Activated CD4-positive, alpha-beta T cell treated with anti-CD3 and anti-CD28 coated beads for 36 hours (primary cell): Measurements from ENCODE around the gene NEK6. TPM values are rescaled to one million over a fixed set of nuclear protein-coding genes. Genes with fewer than 3 reads are reported as not detected.

Experiments used
- ATAC-seq: fragments of 200-7000 bp; cut with Tn5 transposase; one replicate; pipeline ENCODE4 v1.10.0; 2021; ENCODE audit warnings: mild to moderate bottlenecking, moderate library complexity
- CTCF ChIA-PET: fragments of 350-600 bp; sonication (Branson Sonifier 250); formaldehyde crosslinking; loops from one replicate; lab custom pipeline; 2021; ENCODE audit warnings: antibody characterized with exemption; lab: Charles Lee
- POLR2A ChIA-PET: fragments of 350-600 bp; sonication (Branson Sonifier 250); formaldehyde crosslinking; loops from one replicate; lab custom pipeline; 2021; ENCODE audit warnings: antibody characterized with exemption, inconsistent platforms; lab: Charles Lee
- DNase-seq: peaks from one replicate; pipeline ENCODE4 v3.0.0-alpha.2; 2020
- H3K27ac Mint-ChIP-seq: one replicate; pipeline ENCODE4 v1.8.0; 2021; ENCODE audit warnings: mixed read lengths
- H3K27me3 Mint-ChIP-seq: one replicate; pipeline ENCODE4 v1.8.0; 2021; ENCODE audit warnings: mixed read lengths
- H3K36me3 Mint-ChIP-seq: one replicate; pipeline ENCODE4 v1.8.0; 2021; ENCODE audit warnings: low read depth, mixed read lengths
- H3K4me1 Mint-ChIP-seq: one replicate; pipeline ENCODE4 v1.8.0; 2021; ENCODE audit warnings: mixed read lengths
- H3K4me3 Mint-ChIP-seq: one replicate; pipeline ENCODE4 v1.8.0; 2021; ENCODE audit warnings: mild to moderate bottlenecking, moderate library complexity, mixed read lengths
- H3K9me3 Mint-ChIP-seq: one replicate; pipeline ENCODE4 v1.8.0; 2021; ENCODE audit warnings: low read depth, mixed read lengths
- intact Hi-C, 2 experiments: fragments of 100-400 bp; cut with DNase I in 1 of 2; cut with micrococcal nuclease in 1 of 2; formaldehyde crosslinking; loops; one replicate each; pipeline versions ENCODE4 v1.14.2 to v1.15.1; 2022 to 2024; cut with DNase I, micrococcal nuclease
- total RNA-seq, 2 experiments: library from RNA; stranded (reverse); gene quantifications; one replicate each; pipeline ENCODE4 v1.2.3, GENCODE V29; 2021

Gene NEK6
- total RNA-seq, 2 experiments from 2014 or later: 6.4 to 10.1 TPM

DNA sequence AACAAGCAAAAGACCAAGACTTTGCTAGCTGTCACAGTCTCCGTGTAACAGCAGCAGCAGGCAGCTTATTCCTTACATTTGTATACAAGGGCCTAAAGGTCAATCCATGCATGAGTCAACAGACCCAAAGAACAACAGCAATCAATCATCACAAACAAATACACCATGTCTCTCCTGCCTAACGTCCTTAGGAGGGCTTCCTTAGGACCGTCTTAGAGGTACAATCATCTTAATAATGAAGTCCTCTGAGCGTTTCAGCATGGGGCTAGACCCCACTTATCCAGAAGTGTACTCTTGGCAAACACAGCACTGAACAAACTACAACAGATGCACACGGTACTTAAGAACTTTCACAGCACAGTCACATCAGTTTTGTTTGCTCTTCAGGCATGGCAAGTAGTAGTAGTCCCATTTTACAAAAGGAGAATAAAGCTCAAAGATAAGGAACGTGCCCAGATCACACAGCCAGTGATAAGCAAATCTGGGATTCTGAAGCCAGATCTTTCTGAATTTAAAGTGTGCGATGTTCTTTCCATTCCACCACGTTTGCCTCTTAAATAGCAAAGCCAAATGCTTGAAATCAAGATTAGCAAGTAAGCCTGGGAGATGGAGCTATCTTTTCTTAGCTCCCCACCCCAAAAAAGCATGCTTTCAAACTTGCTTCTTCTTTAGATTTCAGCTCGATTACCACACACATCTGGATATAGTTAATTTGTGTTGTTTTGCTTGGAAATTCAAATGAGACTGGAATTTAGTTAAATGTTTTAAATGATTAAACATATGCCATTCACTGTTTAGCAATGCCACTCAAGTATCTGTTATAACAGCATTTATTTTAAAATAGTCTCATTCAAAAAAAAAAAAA is 133.3 kb downstream of the NEK6 start:
- peaks cover 6% of the 10 kb centered on the region for H3K36me3 Mint-ChIP-seq
- no peak for DNase-seq
- intact Hi-C loops: loop anchor here in 1 of 2 experiments (5.0 kb wide), 1 partner anchor 264 kb away; no protein-coding TSS in a partner anchor
- no peaks in the 10 kb centered on the region for H3K27me3 Mint-ChIP-seq
- no peaks in the 10 kb centered on the region for H3K9me3 Mint-ChIP-seq
- no peak overlapping the region for H3K4me3 Mint-ChIP-seq
- no peak for ATAC-seq
- ChIA-PET CTCF (interaction anchor here (0.5 to 2.8 kb wide), 6 partner anchors 9 to 1417 kb away, joined by 3 to 9 read pairs (median 4); no protein-coding TSS in a partner anchor), POLR2A (no interaction called here)
- no peak overlapping the region for H3K27ac Mint-ChIP-seq
- H3K4me1 Mint-ChIP-seq: peaks cover 69% of the 10 kb centered on the region

DNA sequence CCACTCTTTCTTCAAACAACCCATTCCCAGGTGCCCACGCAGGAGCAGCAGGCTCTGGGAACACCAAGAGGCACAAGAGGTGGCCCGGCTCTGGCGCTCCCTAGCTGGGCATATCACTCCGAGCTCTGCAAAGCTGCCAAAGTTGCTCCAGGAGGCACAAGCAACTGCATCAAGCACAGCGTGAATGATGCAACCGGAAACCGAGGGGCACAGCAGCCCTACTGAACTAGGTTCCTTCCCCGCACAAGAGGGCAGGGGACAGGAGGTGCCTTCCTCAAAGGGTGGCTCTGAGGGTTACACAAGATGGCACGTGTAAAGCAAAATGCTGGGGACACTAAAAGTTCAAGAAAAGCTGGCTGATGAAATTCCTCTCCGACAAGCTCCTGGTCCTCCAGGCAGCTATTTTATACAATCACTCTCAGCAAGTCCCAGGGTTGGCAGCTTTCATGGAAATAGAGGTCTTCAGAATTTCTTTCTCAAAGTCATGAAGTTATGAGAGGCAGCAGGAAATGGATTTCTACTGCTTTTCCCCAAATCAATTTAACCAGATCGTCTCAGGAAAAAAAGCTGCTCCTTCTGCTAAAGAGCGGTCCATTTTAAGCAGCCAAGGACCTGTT is 134.6 kb downstream of the NEK6 start:
- no peak for ATAC-seq
- peaks cover 63% of the 10 kb centered on the region for H3K4me1 Mint-ChIP-seq
- no peaks in the 10 kb centered on the region for H3K9me3 Mint-ChIP-seq
- POLR2A ChIA-PET: no interaction called here
- no peak overlapping the region for H3K27ac Mint-ChIP-seq
- H3K27me3 Mint-ChIP-seq: no peaks in the 10 kb centered on the region
- CTCF ChIA-PET: interaction anchor here (0.5 to 2.8 kb wide), 8 partner anchors 9 to 404 kb away, joined by 3 to 9 read pairs (median 4); no protein-coding TSS in a partner anchor
- no peak overlapping the region for H3K4me3 Mint-ChIP-seq
- intact Hi-C loops: loop anchor here in 1 of 2 experiments (5.0 kb wide), 1 partner anchor 265 kb away; no protein-coding TSS in a partner anchor
- no peak for DNase-seq
- peaks cover 6% of the 10 kb centered on the region for H3K36me3 Mint-ChIP-seq

DNA sequence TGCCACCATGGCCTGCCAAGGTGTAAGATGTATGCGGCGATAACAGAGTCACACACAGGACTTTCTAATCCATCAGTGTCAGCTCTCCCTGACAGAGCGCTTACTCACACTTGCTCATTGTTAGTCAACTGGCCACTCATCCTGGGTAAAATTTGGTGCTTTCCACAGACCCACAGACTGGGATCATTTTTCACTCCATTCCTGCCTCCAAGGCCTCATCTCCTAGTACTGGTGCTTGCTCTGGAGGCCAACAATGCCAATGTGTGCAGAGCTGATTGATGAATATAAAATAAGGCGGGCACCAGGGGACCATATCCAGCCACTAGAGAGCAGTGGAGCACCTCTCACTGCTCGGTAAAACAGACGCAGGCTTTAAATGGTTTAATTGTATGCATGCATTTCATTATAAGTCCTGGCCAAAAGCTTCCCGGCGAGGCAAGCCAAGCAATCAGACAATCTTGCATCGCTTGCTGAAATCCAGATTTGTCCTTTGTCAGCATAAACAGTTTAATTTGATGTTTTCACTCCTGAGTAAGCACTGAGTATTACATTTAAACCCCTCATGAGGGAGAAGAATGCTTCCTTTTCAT is 135.2 kb downstream of the NEK6 start:
- CTCF ChIA-PET: interaction anchor here (0.6 to 2.8 kb wide), 7 partner anchors 9 to 270 kb away, joined by 3 to 9 read pairs (median 4); no protein-coding TSS in a partner anchor
- intact Hi-C loops: loop anchor here in 1 of 2 experiments (5.0 kb wide), 1 partner anchor 266 kb away; no protein-coding TSS in a partner anchor
- Mint-ChIP-seq H3K4me1 (peaks cover 60% of the 10 kb centered on the region), H3K36me3 (peaks cover 6% of the 10 kb centered on the region), H3K9me3 (no peaks in the 10 kb centered on the region), H3K27ac (no peak overlapping the region), H3K4me3 (no peak overlapping the region), H3K27me3 (no peaks in the 10 kb centered on the region)
- POLR2A ChIA-PET: no interaction called here
- ATAC-seq: peak; percentile 60
- peak; percentile 30 for DNase-seq

GRCh38 chr9:124394167-124394566 is 136.4 kb downstream of the NEK6 start:
- H3K36me3 Mint-ChIP-seq: peaks cover 6% of the 10 kb centered on the region

DNA sequence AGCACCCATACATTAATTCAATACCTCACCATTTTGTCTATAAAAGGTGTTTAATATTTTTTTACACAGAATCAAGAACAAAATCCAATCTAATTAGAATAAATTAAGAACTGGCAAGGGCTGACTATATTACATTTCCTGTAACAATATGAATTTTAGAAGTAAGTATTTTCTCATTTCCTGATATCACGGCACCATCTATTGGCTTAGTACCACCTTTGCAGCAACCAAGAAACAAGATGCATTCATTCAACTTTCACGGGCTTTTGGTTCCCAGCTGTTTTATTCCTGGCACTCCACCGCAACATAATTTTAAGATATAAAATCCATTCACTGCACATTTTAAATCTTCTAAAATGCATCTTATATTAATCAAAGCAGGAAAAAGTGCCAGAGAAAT is 136.8 kb downstream of the NEK6 start:
- H3K36me3 Mint-ChIP-seq: peaks cover 6% of the 10 kb centered on the region
- POLR2A ChIA-PET: no interaction called here
- H3K27ac Mint-ChIP-seq: peak overlapping the region; percentile 55
- CTCF ChIA-PET: interaction anchor here (0.7 to 1.5 kb wide), 4 partner anchors 8 to 420 kb away, joined by 3 to 6 read pairs (median 3); no protein-coding TSS in a partner anchor
- H3K4me1 Mint-ChIP-seq: peaks cover 54% of the 10 kb centered on the region
- intact Hi-C loops: loop anchor here (2.0 to 5.0 kb wide), 2 partner anchors 267 to 268 kb away; no protein-coding TSS in a partner anchor
- DNase-seq: no peak
- H3K27me3 Mint-ChIP-seq: no peaks in the 10 kb centered on the region
- no peaks in the 10 kb centered on the region for H3K9me3 Mint-ChIP-seq
- ATAC-seq: peak; percentile 21
- no peak overlapping the region for H3K4me3 Mint-ChIP-seq

More at GRCh38 chr9:124394167-124394566, 136.4 kb downstream of the NEK6 start:
- Mint-ChIP-seq H3K9me3 (no peaks in the 10 kb centered on the region), H3K4me3 (no peak overlapping the region), H3K27ac (peak overlapping the region; percentile 55), H3K4me1 (peaks cover 57% of the 10 kb centered on the region), H3K27me3 (no peaks in the 10 kb centered on the region)
- ATAC-seq (peak; percentile 89), DNase-seq (no peak)
- ChIA-PET CTCF (interaction anchor here (0.6 to 1.5 kb wide), 2 partner anchors 33 to 267 kb away, joined by 3 to 6 read pairs; no protein-coding TSS in a partner anchor), POLR2A (no interaction called here)
- intact Hi-C loops: loop anchor here (2.0 to 5.0 kb wide), 2 partner anchors 267 kb away; no protein-coding TSS in a partner anchor

- ChIA-PET CTCF (interaction anchor here (0.6 to 1.4 kb wide), 4 partner anchors 9 to 592 kb away, joined by 3 read pairs; no protein-coding TSS in a partner anchor), POLR2A (no interaction called here)
- no peaks in the 10 kb centered on the region for H3K27me3 Mint-ChIP-seq
- H3K36me3 Mint-ChIP-seq: peaks cover 10% of the 10 kb centered on the region
- DNase-seq (no peak), ATAC-seq (no peak)
- H3K27ac Mint-ChIP-seq: no peak overlapping the region
- no peaks in the 10 kb centered on the region for H3K9me3 Mint-ChIP-seq
- H3K4me1 Mint-ChIP-seq: peaks cover 48% of the 10 kb centered on the region
- H3K4me3 Mint-ChIP-seq: no peak overlapping the region
- intact Hi-C loops: loop anchor here in 1 of 2 experiments (2.0 kb wide), 1 partner anchor 269 kb away; no protein-coding TSS in a partner anchor
Observed at GRCh38 chr9:124395826-124396225, 138.1 kb downstream of the NEK6 start.

DNA sequence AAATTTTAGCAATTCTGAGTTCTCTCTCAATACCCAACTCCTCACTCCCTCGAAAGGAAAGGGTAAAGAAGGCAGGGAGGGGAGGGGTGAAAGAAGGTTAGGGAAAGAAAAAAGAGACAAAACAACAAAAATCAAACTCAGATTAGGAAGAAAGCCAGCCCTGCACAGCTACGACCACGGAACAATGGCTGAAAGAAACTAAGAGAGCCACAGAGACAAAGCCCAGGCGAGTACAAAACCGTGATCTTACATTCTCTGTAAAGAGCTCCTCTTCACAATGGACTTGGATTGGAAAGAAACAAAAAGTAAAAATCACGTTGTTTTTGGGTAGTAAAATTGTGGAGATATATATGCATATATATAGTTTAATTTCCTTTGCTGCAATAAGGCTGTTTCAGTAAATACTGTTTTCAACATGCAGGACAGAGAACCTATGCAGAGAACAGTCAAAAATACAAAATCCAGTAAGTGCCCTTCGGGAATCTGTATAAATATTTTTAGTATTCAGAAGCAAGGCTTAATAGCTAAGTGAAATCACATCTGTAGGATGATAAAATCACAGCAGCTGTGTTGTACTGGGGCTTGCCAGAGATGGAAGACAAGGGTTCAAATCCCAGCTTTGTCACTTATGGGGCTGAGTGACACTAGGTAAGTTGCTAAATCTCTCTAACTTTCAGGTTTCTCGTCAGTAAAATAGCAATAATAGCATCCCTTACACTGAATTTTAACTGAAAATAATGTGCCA is 140.6 kb downstream of the NEK6 start:
- Mint-ChIP-seq H3K4me1 (peaks cover 34% of the 10 kb centered on the region), H3K27me3 (no peaks in the 10 kb centered on the region), H3K36me3 (peaks cover 16% of the 10 kb centered on the region), H3K27ac (no peak overlapping the region), H3K9me3 (no peaks in the 10 kb centered on the region), H3K4me3 (no peak overlapping the region)
- no peak for DNase-seq
- no peak for ATAC-seq
- ChIA-PET POLR2A (no interaction called here), CTCF (interaction anchor here (0.7 to 1.5 kb wide), 5 partner anchors 12 to 139 kb away, joined by 3 to 7 read pairs (median 3); no protein-coding TSS in a partner anchor)
- intact Hi-C loops: no loop called here

- intact Hi-C loops: no loop called here
- CTCF ChIA-PET: interaction anchor here (0.7 to 2.9 kb wide), 4 partner anchors 8 to 28 kb away, joined by 3 to 17 read pairs (median 4); no protein-coding TSS in a partner anchor
- DNase-seq (no peak), ATAC-seq (no peak)
- no peaks in the 10 kb centered on the region for H3K9me3 Mint-ChIP-seq
- H3K27ac Mint-ChIP-seq: no peak overlapping the region
- H3K4me3 Mint-ChIP-seq: no peak overlapping the region
- H3K36me3 Mint-ChIP-seq: peaks cover 16% of the 10 kb centered on the region
- no peaks in the 10 kb centered on the region for H3K27me3 Mint-ChIP-seq
- H3K4me1 Mint-ChIP-seq: peaks cover 24% of the 10 kb centered on the region
- POLR2A ChIA-PET: no interaction called here
Observed at GRCh38 chr9:124399323-124399967, 141.7 kb downstream of the NEK6 start.

- intact Hi-C loops: no loop called here
- Mint-ChIP-seq H3K4me1 (peaks cover 19% of the 10 kb centered on the region), H3K4me3 (no peak overlapping the region), H3K27me3 (no peaks in the 10 kb centered on the region), H3K36me3 (peaks cover 21% of the 10 kb centered on the region), H3K9me3 (no peaks in the 10 kb centered on the region), H3K27ac (no peak overlapping the region)
- DNase-seq (no peak), ATAC-seq (no peak)
- ChIA-PET POLR2A (interaction anchor here (0.6 kb wide), 1 partner anchor 15 kb away, joined by 6 read pairs; no protein-coding TSS in a partner anchor), CTCF (interaction anchor here (0.7 to 2.9 kb wide), 4 partner anchors 9 to 18 kb away, joined by 3 to 17 read pairs (median 4); no protein-coding TSS in a partner anchor)
Observed at GRCh38 chr9:124399968-124400940, 142.5 kb downstream of the NEK6 start.
